HL-60/S4 treated with phorbol 12-myristate 13-acetate at 8.2 ng/mL for 4 days and 3 days (cell line): ENCODE data around the gene MLPH.

Experiments used
- in situ Hi-C: fragments of 300-500 bp; cut with MboI; formaldehyde crosslinking; loops from 2 replicates; pipeline ENCODE4 v1.15.0; 2022; ENCODE audit warnings: low sequenced_read_pairs

MLPH gene

GRCh38 chr2:237497009-237497837 is 10.2 kb downstream of the MLPH start:
- in situ Hi-C loops, result no loop called here

DNA sequence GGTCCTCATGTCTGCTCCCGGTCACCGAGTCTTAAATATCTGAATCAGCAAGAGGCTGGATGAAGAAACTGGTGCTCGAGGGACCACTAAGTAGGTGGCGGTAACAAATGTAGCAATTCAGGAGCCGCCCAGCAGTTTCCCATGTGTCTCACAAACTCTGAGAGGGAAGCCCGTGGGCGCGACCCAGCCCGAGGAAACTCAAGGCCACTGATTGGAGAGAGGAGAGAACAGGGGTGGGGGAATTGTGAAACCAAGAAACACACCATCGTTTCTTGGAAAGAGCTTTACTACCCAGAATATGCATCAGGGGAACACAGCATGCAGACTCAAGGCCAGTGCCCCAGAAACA is 10.8 kb downstream of the MLPH start:
- in situ Hi-C loops, result no loop called here

- in situ Hi-C loops, result no loop called here
These were observed 11.3 kb downstream of the MLPH start for GRCh38 chr2:237498341-237498740.

DNA sequence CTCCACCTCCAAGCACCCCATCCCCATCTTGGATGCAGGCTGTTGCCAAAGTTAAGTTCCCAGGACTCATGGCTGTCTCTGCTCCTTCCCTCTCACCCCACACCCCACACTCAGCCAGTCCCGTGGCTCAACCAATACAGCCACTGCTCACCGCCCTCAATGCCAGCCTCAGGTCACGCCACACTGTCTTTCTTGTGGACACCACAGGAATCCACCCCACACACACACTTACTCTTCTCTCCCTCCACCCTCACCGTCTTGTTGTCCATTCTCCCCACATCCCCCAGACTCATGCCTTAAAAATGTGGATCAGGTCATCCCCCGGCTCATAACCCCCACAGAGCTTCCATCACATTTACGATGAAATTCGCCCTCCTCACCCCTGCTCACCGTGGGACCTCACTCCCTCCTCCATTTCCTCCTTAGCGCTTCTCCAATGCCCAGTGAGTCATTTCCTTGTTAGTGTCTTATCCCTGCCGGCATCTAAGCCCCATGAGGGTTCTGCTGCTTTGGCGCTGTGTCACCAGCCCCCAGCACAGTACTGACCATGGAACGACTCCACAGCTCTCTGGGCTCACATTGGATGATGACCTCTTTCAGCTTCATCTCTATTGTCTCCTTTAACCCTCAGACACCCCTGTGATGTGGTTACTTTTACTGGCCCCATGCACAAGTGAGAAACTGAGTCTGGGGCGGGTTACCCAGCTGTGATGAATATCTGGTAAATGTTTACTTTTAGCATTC is 13.8 kb downstream of the MLPH start:
- in situ Hi-C loops, result no loop called here

DNA sequence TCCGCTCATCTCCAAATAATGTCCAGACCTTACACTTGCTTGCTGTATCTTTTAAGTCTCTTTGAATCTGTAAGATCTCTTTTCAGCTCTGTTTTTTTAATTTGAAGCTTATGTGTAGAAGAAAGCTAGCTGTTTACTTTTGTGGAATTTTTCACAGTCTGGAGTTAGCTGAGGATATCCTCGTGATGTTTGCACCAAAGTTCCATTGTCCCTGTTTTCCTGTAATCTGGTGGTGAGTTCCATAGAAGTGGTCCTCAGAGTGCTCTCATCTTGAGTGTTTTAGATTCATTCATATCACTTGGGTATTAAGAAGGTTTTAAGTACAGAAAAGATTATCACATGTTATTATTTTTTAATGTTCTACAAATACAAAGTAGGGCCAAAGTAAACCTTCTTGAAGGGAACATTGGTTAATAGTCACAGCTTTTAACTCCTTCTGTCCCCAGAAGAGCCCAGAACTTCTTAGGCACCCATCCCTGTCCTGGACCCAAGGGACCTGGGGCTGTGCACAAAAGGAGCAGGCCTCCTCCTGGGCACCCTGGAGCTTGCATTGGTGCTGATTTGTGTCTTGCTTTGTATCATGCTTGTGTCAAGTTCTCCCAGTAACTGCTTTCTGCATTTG is 15.0 kb downstream of the MLPH start:
- in situ Hi-C loops, result no loop called here

GRCh38 chr2:237503201-237503600 is 16.1 kb downstream of the MLPH start:
- in situ Hi-C loops, result no loop called here

DNA sequence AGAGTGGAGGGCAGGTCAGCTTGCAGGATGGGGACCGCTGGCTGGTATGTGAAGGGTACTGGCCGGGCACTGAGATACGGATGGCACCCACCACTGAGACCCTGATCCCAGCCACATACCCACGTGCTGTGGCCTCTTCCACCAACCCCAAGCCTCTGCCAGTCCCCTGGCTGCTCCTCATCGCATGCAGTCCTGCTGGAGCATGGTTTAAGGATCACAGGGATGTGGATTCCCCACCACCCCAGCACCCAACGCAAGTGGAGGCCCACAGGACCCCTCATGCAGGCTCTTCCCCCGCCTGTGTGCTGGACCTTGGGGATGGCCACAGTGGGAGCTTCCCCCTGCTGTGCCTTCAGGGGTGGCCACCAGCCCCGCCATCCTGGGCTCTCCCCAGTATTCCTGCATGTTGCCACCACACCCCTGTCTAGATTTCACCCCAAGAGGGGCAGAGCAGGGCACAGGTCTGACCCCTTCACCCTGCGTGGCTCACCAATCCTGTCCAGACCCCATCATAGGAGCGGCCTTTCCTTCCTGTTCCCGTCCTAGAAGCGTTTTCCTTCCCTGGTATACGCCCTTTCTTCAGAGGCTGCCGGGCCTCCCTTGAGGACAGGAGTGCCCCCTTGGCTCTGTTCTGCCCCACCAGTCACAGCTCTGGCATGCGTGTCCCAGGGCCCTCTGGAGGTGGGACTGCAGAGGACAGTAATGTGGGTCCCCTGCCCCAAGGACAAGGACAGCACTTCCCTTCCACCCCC is 18.3 kb downstream of the MLPH start:
- in situ Hi-C loops, result no loop called here

GRCh38 chr2:237507512-237507911 is 20.5 kb downstream of the MLPH start:
- in situ Hi-C loops, result no loop called here

- in situ Hi-C loops, result no loop called here
These were observed 21.3 kb downstream of the MLPH start for GRCh38 chr2:237508361-237508760.

DNA sequence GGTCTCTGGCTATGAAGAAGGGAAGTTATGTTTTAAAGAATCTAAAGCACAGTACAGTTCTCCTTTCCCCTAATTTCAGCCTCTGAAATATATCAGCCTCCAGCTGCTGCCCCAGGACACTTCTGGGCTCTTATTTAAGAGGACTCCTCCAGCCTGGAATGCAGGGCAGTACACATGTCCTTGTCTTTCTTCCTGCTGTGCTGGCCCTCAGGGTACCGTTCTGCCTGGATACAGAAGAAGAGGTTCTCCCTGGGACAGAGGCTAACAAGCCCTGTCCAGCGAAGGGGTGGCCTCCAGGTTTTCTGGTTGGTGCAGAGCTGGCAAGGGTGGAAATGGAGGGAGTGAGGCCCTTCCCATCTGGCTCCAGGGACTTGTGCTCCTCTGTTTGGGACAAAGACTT is 22.1 kb downstream of the MLPH start:
- in situ Hi-C loops, result no loop called here

DNA sequence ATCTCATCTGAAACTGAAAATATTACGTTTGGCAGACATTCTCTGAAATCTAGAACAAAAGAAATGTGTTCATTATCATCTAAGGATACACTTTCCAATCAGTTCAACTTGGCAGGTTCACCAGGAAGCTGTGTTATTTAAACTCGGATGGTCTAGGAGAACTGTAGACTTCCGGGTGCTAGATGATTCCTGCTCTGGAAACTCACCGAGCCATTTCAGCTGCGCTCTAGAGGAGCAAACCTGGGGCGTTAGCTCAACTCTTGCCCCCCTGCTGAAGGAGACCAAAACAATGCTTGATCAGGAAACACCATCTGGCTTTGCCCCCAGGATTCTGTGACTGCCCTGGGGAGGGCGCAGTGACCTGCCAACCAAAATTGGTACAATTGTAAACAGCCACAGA is 22.9 kb downstream of the MLPH start:
- in situ Hi-C loops, result loop anchor here (10.0 kb wide), 1 partner anchor 65 kb away; no protein-coding TSS in a partner anchor

- in situ Hi-C loops, result loop anchor here (10.0 kb wide), 1 partner anchor 64 kb away; no protein-coding TSS in a partner anchor
These were observed 23.6 kb downstream of the MLPH start for GRCh38 chr2:237510502-237511217.

DNA sequence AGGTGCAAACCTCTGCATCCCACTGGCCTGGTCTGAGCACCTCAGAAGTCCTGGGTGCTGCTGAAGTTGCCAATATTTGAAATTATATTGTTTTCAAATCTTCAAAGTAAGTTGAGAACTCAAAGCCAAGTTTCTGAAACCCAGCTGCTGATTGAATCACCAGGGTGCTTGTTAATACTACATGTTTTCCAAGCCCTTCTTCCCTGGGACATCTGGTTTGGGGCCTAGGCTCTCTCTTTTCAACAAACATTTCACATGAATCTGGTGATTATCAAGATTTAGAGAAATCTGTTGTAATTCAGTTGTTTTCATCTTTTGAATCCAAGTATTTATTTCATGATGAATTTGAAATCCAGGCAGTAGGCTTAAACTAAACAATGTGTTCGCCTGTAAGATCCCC is 24.4 kb downstream of the MLPH start:
- in situ Hi-C loops, result loop anchor here (10.0 kb wide), 1 partner anchor 63 kb away; no protein-coding TSS in a partner anchor

DNA sequence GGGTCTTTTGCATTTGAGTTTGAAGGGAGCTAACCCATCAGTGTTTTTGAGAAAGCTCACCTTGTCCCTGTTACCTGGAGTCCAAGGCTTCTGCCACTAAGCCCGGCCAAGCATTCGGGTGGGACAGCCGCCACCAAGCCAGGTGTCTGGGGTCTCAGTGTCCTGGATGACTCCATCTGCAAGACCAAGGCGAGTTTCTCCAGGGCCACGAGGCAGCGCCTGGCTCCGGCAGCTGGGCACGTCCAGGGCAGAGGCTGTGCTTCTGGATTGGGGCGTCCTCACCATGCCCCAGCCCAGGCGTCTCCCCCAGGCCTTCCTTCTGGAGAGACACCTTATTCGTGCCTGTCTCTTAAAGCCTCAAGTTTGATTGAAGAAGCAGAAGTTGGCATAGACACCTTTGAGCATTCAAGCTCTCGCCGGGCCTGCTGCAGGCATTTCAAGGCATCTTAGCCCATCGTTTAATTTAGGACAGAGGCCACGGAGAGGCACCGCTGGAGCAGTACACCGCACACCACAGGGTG is 24.9 kb downstream of the MLPH start:
- in situ Hi-C loops, result loop anchor here (10.0 kb wide), 1 partner anchor 63 kb away; no protein-coding TSS in a partner anchor

DNA sequence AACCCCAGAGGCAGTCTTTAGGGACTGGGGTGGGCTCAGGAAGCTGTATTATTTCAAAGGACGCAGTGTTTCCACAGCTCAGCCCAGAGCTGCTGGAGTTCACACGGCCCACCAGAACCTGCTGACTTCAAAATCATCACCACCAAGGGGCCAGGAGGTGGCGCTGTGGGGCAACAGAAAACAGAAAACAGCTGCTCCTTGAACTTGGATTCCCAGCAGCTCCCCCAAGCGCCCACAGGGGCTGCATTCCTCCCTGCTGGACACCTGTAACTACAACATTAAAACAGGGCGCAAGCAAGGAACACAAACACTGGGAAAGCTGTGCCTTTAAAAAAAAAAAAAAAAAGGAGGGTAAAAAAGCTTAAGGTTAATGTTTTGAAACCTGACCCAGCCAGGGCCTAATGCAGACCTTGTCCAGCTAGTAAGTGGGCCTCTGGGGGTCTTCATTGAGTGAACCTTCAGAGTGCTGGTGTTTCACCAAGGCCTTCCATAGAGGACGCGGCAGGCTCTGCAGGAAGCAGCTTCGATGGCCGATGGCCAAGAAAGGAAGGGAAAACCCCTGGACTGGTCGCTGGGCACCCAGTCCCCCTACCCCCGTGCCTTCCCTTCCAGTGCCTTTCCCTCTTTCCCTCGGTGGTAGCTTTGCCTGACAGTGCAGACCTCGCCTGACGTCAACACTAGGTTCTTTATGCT is 25.9 kb downstream of the MLPH start:
- in situ Hi-C loops, result loop anchor here (10.0 kb wide), 1 partner anchor 62 kb away; no protein-coding TSS in a partner anchor

GRCh38 chr2:237513693-237514092 is 26.6 kb downstream of the MLPH start:
- in situ Hi-C loops, result loop anchor here (10.0 kb wide), 1 partner anchor 61 kb away; no protein-coding TSS in a partner anchor

GRCh38 chr2:237514474-237515130 is 27.6 kb downstream of the MLPH start:
- in situ Hi-C loops, result loop anchor here (10.0 kb wide), 1 partner anchor 60 kb away; no protein-coding TSS in a partner anchor

DNA sequence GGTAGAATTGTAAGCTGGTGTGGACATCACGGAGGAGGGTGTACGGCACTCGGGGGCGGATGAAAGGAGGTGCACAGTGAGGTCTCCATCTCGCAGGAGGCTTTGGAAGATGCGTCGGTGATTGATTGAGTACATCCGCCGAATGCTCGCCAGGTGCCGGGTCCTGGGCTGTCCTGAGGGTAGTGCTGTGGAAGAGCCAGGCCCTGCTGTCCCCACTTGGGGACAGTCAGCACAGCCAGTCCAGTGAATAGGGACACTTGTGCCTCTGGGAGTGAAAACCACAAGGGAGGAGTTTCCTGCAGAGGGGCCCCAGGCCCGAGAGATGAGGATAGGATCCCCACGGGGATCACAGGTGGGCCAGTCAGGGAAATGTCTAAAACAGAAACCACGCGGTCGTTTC is 28.1 kb downstream of the MLPH start:
- in situ Hi-C loops, result loop anchor here (10.0 kb wide), 1 partner anchor 60 kb away; no protein-coding TSS in a partner anchor
